Measurements from ENCODE around the gene SCN10A.

Gene SCN10A

GRCh38 chr3:38720465-38720864 lies 95.6 kb downstream of the SCN10A start:
- no peak for DNase-seq (ENCODE audit: low read depth)

DNA sequence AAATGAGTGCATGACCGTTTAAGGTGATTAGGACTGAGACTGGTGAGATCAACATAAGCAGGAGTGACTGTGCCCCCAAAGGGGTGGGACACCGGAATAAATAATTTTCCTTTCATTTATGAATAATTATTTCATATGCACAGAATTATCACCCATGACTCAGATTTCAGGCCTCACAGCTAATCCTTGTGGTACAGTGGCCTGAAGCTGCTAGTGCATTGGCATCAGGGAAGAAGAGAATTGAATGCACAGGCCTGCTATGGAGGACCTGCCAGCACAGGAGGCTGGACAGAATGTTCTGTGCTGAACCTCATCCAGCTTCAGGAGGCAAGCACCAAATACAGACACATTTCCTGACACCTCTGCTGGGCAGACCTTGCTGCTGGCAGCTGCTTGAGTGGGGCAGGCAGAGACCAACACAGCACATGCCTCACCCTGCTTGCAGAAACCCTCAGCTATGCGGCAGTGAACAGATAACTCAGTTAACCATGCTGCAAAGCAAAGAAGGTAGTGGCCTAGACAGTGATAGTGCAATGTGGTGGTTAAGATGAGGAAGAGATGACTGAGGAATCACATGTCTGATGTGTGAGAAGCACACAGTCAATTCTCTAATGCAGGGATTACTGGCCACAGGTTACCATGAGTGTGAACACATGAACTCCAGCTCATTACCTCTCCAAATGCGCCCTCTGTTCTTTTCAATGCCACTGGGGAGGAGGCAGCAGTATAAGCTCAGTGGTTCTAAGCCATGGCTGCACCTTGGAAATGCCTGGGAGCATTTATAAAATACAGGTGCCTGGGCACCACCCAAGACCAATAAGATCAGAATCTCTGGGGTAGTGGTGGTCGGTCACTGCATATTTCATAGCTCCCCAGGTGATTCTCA lies 98.4 kb downstream of the SCN10A start:
- no peak for DNase-seq (ENCODE audit: low read depth)

- no peak for DNase-seq (ENCODE audit: low read depth)
Measured at GRCh38 chr3:38713121-38713520, 102.9 kb downstream of the SCN10A start.

GRCh38 chr3:38711321-38711720 lies 104.7 kb downstream of the SCN10A start:
- DNase-seq (ENCODE audit: low read depth) = no peak

- no peak for DNase-seq (ENCODE audit: low read depth)
Measured at GRCh38 chr3:38707730-38708129, 108.3 kb downstream of the SCN10A start.

GRCh38 chr3:38706961-38707360 lies 109.1 kb downstream of the SCN10A start:
- no peak for DNase-seq (ENCODE audit: low read depth)

GRCh38 chr3:38702231-38702630 lies 113.8 kb downstream of the SCN10A start:
- no peak for DNase-seq (ENCODE audit: low read depth)

DNA sequence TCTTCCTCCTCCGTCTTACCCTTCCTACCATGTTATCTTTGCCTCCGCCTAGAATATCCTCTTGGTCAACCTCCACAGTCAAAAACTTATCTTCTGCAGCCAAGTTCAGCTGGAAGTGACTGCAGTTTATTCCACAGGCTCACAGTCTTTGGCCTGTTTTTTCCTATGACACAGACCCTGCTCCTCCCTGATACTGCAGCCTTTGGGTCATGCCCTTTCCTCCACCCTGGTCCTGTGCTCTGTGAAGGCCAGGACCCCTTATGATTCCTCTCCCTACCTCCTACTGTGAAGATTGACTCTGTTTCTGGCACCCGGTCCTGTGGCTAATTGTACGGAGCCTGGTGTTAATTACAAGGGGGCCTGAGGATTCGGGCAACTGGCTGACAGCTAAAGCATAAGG lies 117.3 kb downstream of the SCN10A start:
- DNase-seq (ENCODE audit: low read depth) = no peak

GRCh38 chr3:38698061-38698460 lies 118.0 kb downstream of the SCN10A start:
- no peak for DNase-seq (ENCODE audit: low read depth)

DNA sequence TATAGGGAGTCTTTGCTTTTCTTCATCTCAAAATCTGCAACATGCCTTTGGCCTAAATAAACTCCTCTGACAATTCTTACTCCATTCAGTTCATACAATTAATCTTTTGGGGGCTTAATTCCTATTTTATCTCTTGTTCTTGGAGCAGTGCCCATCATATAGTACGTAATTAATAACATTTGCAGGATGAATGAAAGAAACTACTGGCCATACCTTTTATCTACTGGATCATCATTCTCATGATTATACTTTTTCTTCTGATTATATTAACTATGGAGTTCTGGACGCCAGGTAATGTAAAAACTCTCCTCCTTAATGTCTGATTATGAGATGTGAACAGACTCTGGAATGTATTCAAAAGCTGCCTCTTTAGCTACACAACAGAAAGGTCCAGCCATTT lies 120.0 kb downstream of the SCN10A start:
- no peak for DNase-seq (ENCODE audit: low read depth)

GRCh38 chr3:38690185-38690584 lies 125.8 kb downstream of the SCN10A start:
- DNase-seq (ENCODE audit: low read depth) = no peak

DNA sequence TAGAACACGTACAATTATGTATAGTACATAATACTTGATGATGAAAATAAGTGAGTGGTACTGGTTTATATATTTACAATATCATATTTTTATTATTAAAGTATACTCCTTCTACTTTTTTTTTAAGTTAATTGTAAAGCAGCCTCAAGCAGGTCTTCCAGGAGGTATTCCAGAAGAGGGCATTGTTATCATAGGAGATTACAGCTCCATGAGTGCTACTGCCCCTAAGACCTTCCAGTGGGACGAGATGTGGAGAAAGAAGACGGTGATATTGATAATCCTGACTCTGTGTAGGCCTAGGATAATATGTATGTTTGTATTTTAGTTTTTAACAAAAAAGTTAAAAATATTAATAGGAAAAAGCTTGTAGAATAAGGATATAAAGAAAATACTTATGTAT lies 126.2 kb downstream of the SCN10A start:
- no peak for DNase-seq (ENCODE audit: low read depth)

GRCh38 chr3:38689346-38689745 lies 126.7 kb downstream of the SCN10A start:
- DNase-seq (ENCODE audit: low read depth) = no peak

GRCh38 chr3:38687321-38687720 lies 128.7 kb downstream of the SCN10A start:
- DNase-seq (ENCODE audit: low read depth) = no peak

DNA sequence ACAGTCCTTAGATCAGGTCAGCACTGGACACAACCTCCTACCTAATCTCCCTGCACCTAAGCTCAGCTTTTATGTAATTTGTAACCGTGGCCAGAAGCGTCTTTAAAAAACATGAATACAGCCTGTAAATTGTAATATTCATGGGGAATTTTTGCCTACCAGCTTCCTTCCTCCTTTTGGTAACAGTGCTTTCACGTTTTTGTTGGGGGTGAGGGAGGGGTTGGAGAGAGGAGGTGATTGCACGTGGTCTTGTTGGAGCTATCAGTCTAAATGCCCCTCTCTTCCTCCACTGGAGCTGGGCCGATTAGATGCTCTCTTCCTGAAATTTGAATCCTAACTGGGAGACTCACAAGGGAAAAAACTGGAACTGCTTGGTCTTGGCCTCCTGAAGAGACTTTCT lies 131.5 kb downstream of the SCN10A start:
- DNase-seq (ENCODE audit: low read depth) = no peak

- no peak for DNase-seq (ENCODE audit: low read depth)
Measured at GRCh38 chr3:38669668-38670067, 146.3 kb downstream of the SCN10A start.

GRCh38 chr3:38662544-38662943 lies 153.5 kb downstream of the SCN10A start:
- DNase-seq (ENCODE audit: low read depth) = no peak

DNA sequence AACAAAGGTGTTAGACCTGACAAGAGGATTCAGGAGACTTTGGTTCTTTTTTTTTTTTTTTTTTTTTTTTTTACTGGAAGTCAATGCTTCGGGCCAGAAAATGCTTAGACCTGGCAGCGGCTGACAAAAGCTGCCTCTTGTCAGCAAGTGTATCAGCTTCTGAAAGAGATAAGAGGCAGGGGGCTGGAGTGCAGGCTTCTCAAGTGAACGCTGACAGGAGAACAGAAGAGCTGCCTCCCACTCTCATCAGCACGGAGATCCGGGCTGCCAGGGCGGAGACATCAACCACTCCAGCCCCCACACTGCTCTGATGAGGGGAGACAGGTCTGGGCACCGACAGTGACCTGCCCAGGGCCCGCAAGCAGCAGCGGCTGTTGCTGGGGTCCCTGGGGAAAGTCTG lies 157.2 kb downstream of the SCN10A start:
- no peak for DNase-seq (ENCODE audit: low read depth)

- DNase-seq (ENCODE audit: low read depth) = no peak
Measured at GRCh38 chr3:38657369-38657768, 158.6 kb downstream of the SCN10A start.

DNA sequence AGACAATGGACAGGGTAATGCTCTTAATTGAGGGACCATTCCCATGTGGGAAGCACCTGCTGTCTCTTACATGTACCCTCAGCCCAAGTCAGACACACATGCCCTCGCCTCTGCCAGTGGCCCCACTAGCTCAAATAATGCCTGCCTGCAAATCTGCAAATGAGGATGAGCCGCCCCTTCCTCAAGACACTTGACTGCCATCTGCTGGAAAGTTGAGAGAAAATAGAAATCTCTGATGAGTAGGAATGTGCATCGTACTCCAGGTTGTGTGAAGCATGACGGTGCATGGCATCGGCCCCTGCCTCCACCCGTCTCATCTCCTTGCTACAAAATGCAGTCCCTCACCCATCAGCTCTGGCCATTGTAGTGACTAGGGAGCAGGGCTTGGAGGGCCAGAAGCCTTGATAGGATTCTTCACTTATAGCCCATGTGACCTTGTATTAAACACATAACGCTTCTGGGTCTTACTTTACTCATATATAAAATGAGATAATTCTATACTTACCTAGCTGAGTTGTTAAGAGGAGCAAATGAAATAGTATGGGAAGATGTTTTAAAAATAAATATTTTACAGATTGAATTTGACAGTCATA lies 160.2 kb downstream of the SCN10A start:
- DNase-seq (ENCODE audit: low read depth) = no peak

- no peak for DNase-seq (ENCODE audit: low read depth)
Measured at GRCh38 chr3:38653685-38654537, 162.1 kb downstream of the SCN10A start.

DNA sequence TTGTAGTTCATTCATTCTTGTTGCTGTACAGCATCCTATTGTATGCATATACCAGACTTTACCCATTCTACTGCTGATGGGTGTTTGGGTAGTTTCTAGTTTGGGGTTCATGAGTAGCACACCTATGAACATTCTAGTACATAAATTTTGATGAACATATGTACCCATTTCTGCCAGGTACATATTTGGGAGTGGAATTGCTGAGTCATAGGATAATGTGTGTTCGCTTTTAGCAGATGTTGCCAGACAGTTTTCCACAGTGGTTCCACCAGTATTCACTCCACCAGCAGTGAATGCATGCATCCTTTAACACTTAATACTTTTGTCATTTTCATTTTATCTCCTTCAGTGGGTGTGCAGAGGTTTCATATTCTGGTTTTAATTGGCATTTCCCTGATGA lies 163.1 kb downstream of the SCN10A start:
- DNase-seq (ENCODE audit: low read depth) = no peak
